ENCODE results near the gene TIPIN. TPM values are rescaled to one million over a fixed set of nuclear protein-coding genes. Genes with fewer than 3 reads are reported as not detected.
"Not testable (repeated sequence)": the region's sequence is repeated elsewhere in the genome, so short reads cannot be mapped to it uniquely, and the experiment has no call there.

TIPIN gene
- total RNA-seq, 6 experiments from 2014 or later: 7.8 to 15.7 (median 14.4) TPM

GRCh38 chr15:66359740-66360139 lies 3.3 kb upstream of the TIPIN start:
- H3K4me3 Mint-ChIP-seq: no peak overlapping the region
- H3K9me3 Mint-ChIP-seq: no peaks in the 10 kb centered on the region
- DNase-seq: no peak
- peaks cover 1% of the 10 kb centered on the region; the same call in 1 of the 2 replicates for H3K27me3 Mint-ChIP-seq (ENCODE audit: insufficient read depth)
- no peak for TF ChIP-seq CTCF (IDR thresholded peaks at IDR 0.05)
- H3K27ac Mint-ChIP-seq: no peak overlapping the region
- H3K4me1 Mint-ChIP-seq (ENCODE audit: low read depth): peaks cover 15% of the 10 kb centered on the region
- no peaks in the 10 kb centered on the region for H3K36me3 Mint-ChIP-seq (ENCODE audit: low read depth)

GRCh38 chr15:66356077-66356358 lies 467 bp downstream of the TIPIN start:
- Mint-ChIP-seq H3K4me1 (ENCODE audit: low read depth) (peaks cover 15% of the 10 kb centered on the region), H3K27me3 (ENCODE audit: insufficient read depth) (0 out of 2 replicates have a peak, but pooled peaks cover 1% of the 10 kb centered on the region), H3K4me3 (peak overlapping the region; percentile 93), H3K36me3 (ENCODE audit: low read depth) (peaks cover 7% of the 10 kb centered on the region; the same call in 1 of the 2 replicates), H3K27ac (peak overlapping the region; percentile 91), H3K9me3 (no peaks in the 10 kb centered on the region)
- TF ChIP-seq CTCF (IDR thresholded peaks at IDR 0.05): no peak
- no peak for DNase-seq

GRCh38 chr15:66348530-66348929 lies 8.0 kb downstream of the TIPIN start:
- peaks cover 11% of the 10 kb centered on the region for H3K36me3 Mint-ChIP-seq (ENCODE audit: low read depth)
- not testable (repeated sequence) for H3K27ac Mint-ChIP-seq; H3K9me3 Mint-ChIP-seq; H3K27me3 Mint-ChIP-seq (ENCODE audit: insufficient read depth); DNase-seq; H3K4me1 Mint-ChIP-seq (ENCODE audit: low read depth); H3K4me3 Mint-ChIP-seq

- Mint-ChIP-seq H3K4me1 (ENCODE audit: low read depth) (no peaks in the 10 kb centered on the region), H3K27me3 (ENCODE audit: insufficient read depth) (peaks cover 3% of the 10 kb centered on the region; the same call in 1 of the 2 replicates), H3K9me3 (no peaks in the 10 kb centered on the region), H3K4me3 (no peak overlapping the region), H3K27ac (no peak overlapping the region), H3K36me3 (ENCODE audit: low read depth) (peaks cover 24% of the 10 kb centered on the region)
- DNase-seq: no peak
- no peak for TF ChIP-seq CTCF (IDR thresholded peaks at IDR 0.05)
Observed at GRCh38 chr15:66328771-66329170, 27.7 kb downstream of the TIPIN start.

- Mint-ChIP-seq H3K36me3 (ENCODE audit: low read depth) (peaks cover 30% of the 10 kb centered on the region), H3K27me3 (ENCODE audit: insufficient read depth) (peaks cover 3% of the 10 kb centered on the region; the same call in 1 of the 2 replicates), H3K4me1 (ENCODE audit: low read depth) (no peaks in the 10 kb centered on the region), H3K4me3 (no peak overlapping the region), H3K9me3 (no peaks in the 10 kb centered on the region), H3K27ac (no peak overlapping the region)
- TF ChIP-seq CTCF (IDR thresholded peaks at IDR 0.05): no peak
- no peak for DNase-seq
Observed at GRCh38 chr15:66327736-66328135, 28.7 kb downstream of the TIPIN start.

GRCh38 chr15:66326051-66326450 lies 30.4 kb downstream of the TIPIN start:
- Mint-ChIP-seq H3K36me3 (ENCODE audit: low read depth) (peaks cover 27% of the 10 kb centered on the region), H3K4me3 (no peak overlapping the region), H3K4me1 (ENCODE audit: low read depth) (no peaks in the 10 kb centered on the region), H3K27ac (no peak overlapping the region), H3K27me3 (ENCODE audit: insufficient read depth) (peaks cover 5% of the 10 kb centered on the region; the same call in 1 of the 2 replicates), H3K9me3 (no peaks in the 10 kb centered on the region)
- DNase-seq: no peak
- no peak for TF ChIP-seq CTCF (IDR thresholded peaks at IDR 0.05)

All from HFFc6 (cell line).